ENCODE results near the gene TOLLIP.

DNA sequence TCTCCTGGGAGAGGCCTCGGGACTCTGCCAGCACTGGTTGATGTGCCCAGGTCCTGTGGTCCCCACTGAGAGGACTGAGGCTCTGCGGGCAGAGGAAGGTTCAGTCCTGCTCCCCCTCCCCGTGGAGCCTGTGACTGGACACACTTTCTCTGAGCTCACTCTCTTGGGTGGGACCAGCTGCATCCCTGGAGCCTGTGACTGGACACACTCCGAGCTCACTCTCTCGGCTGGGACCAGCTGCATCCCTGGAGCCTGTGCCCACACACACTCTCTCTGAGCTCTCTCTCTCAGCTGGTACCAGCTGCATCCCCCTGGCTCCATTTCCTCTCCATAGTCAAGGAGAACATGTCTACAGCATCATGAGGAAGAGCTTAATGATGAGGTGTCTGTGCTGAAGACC lies 39.5 kb downstream of the TOLLIP start:
- TF ChIP-seq POLR2A (IDR thresholded peaks at IDR 0.05; ENCODE audit: low read depth, low read length) (no peak), TAF1 (IDR thresholded peaks at IDR 0.05; ENCODE audit: borderline replicate concordance, low read depth, low read length) (no peak)
